Activated T-cell treated with anti-CD3 and anti-CD28 coated beads for 1 hour (primary cell): ENCODE data around the gene LIPG.

Experiments used
- DNase-seq: peaks from one replicate; pipeline ENCODE4 v3.0.0-alpha.2; 2020; ENCODE audit warnings: low read depth

LIPG gene

GRCh38 chr18:49612515-49613033, 50.7 kb downstream of the LIPG start:
- no peak for DNase-seq

DNA sequence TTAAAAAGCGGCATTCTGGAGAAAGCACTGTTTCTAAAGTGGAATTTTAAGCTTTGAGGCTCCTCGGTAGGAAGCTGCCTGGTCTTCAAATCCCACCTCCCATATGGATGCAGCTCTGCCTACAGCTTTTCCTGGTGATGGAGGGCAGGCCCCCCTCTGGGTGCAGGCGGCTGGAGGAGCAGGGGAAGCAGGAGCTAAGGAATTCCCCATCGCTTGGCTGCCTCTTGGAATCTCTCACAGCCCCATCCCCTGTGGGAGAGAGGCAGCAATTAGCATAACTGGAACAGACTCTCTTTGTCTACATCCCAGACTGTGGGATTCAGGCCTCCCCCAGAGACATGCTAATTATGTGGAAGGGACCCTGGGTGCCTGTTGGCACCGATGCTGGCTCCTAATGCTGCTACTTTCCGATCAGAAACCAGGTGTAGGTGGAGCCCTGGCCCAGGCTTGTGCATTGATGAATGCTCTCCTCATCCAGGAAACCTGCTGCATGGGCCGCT, 51.3 kb downstream of the LIPG start:
- DNase-seq = no peak

- no peak for DNase-seq
Observed at GRCh38 chr18:49613641-49614151, 51.8 kb downstream of the LIPG start.

GRCh38 chr18:49616618-49617328, 54.9 kb downstream of the LIPG start:
- no peak for DNase-seq

DNA sequence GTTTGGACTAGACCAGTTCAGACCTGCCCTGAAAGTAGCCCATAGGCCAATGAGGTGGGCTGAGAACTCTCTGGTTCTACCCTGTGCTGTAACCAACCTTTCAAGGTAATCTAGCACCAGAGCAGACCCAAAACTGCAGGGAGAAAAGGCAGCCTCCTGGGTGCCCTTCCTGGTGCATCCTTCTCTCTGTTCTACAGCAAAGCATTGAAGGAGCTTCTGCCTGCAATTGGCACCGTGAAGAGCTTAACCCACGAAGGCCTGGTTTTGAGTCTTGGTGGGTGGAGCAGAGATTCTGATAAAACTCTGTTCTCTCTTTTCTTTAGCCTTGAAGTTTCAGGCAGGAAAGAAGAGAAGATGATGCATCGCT, 55.5 kb downstream of the LIPG start:
- DNase-seq = no peak

DNA sequence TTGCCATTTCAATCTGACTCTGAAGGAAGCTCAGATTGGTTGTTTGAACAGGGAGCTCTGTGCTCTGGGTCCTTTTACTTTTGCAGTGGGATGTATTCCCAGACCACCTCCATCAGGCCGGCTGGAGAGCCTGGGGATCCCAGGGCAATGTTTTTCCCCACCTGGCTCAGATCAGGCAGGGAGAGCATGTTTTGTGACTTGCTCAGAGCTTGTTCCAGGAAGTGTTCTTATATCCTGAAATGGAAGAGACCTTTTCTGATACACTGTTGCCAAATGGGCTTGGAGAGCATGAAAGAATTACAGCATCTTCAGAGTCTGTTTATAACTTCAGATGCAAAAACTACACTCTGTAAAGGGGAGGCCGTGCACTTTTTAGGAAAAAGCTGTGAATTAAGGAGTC, 56.0 kb downstream of the LIPG start:
- no peak for DNase-seq

DNA sequence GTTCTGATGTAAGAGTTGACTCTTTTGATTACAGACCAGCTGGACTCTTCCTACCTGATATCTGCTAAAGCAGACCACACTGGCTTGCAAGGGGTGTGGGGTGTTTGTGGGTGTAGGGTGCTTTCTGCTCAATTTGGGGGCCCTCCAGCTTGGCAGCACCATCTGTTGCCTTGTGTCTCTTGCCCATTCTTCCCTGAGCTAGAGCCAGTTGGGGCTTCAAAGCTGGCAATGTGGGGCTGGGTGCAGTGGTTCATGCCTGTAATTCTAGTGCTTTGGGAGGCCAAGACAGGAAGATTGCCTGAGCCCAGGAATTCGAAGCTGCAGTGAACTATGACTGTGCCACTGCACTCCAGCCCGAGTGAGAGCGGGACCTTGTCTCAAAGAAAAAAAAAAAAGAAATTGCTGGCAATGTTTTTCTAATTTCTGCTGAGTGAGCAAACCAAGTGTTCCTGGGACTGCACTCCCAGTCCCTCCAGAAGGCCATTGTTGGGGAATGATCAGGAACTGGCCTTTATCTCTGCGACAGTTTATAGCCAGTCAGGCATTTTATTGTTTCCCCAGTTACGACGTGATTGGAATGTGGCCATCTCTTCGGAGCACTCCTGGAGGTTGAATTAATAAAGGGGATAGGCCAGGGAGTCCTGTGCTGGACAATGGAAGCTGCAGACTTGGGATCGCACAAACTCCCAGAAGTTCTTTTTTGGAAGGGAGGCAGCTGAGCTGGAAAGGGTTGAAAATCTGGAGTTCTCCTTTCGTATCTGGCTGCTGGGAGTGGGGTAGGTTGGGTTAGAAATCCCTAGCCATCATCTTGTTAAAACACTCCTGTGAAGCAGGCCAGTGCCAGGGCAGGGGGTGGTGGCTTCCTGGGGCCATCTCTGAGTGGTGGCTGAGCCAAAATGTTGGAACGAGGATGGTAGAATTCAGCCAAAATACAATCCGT, 57.2 kb downstream of the LIPG start:
- no peak for DNase-seq

DNA sequence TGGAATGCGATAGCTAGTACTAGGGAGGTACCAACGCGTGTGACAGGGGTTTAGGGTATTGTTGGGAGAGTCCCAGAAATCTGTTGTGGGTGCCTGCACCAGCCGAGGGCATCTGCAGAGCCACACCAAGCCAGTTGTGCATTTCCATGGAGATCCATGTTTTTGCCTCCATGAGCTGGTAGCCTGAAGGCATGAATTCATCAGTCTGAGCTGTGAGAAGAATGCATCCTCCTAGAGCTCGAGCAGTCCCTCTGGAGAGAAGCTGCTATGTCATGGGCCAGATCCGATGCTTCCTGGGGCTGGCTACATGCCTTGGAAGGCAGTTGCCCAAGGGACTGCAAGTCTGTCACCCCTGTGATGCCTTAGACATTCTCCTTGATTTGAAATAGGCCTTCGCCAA, 57.9 kb downstream of the LIPG start:
- no peak for DNase-seq

DNA sequence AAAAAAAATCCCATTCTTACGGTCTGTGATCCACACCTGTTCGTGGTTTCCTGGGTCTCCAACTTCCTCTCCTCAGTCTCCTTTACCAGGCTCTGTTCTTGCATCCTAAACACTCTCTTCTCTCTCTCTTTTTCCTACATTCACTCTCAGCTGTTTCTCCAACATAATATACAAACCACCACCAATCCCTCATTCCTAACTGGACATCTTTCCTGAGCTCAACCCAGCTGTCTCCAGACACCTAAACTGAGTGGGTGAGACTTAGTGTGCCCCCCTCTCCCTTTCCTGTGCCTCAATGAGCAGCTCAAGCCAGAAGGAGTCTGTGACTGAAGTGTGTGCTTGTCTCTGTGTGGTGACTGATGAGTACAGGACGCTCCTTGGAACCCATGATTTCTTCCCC, 59.4 kb downstream of the LIPG start:
- no peak for DNase-seq

- no peak for DNase-seq
Observed at GRCh38 chr18:49621717-49622351, 60.0 kb downstream of the LIPG start.

- no peak for DNase-seq
Observed at GRCh38 chr18:49623571-49623970, 61.7 kb downstream of the LIPG start.

DNA sequence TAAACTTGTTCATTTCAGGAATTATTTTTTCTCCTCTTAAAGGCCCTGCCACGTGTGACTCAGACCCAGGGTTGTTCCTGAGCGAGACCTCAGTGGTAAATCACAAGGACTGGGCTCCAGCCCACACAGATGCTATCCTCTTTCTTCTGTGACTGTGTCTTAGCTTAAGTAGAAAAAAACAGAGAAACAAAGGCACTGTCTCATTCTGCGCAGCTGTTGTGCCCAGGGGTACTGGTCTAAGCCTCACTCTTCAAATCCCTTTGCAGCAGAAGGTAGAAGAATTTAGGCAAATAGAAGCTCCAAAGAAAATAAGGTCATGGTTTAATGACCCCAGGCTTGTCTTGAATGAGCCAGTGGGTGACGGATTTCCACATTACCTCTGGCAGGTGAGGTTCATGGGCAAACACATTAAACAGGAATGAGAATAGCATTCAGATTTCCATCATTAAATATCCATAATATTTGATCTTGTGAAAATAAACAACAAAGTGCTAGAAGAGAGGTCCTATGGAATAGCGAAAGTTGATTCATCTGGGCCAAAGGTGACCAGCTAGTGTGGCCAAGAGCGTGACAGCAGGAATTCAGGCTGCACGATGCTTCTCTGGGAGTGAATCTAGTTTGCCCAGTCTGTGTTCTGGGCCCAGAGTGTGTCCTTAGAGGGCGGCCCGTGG, 63.3 kb downstream of the LIPG start:
- DNase-seq = no peak

GRCh38 chr18:49626842-49627467, 65.1 kb downstream of the LIPG start:
- no peak for DNase-seq

DNA sequence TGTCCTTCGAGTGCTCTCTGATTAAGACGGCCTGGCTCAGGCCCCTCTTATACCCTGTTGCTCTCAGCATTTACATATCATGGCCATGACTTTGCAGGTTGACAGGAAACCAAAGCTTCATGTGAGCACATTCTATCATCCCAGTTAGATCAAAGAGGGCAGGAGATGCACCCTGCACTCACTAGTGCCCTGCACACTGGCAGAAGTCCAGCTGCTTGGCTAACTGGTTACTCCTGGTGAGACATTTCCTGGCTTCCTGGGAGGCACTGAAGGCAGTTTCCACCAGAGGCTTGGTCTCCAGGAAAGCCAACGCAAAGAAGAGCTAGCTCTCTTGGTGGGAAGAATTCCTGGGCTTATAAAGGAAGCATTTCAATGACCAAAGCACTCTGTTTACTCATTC, 66.3 kb downstream of the LIPG start:
- no peak for DNase-seq

GRCh38 chr18:49628881-49629795, 67.3 kb downstream of the LIPG start:
- DNase-seq = no peak

- DNase-seq = no peak
Observed at GRCh38 chr18:49630246-49630699, 68.4 kb downstream of the LIPG start.

- no peak for DNase-seq
Observed at GRCh38 chr18:49631146-49631866, 69.4 kb downstream of the LIPG start.

GRCh38 chr18:49632588-49632987, 70.7 kb downstream of the LIPG start:
- DNase-seq = no peak

DNA sequence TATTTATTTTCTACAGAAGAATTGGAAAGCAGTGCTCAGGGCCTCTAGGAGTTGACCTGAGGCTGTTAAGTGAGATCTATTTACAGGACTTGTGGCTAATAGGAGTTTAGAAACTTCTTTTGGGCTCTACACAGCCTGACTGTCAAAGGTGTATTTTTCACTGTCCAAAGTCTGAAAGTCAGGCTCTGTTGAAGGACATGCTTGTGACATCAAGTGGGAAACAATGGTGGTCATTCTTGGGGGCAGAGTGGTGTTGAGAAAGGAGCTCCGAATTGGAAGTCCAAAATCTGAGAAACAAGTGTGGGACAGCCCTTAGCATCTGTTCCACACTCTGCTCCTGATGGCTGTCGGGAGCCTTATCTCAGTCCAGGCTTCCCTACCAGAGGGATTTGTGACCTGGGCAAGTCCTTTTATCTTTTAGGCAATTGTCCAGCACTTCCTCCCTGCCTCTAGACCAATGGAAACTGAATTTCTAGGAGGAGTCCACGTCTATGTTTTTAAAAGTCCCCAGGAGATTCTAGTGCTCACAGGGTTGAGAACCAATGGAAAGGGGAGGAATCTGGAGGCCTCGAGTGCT, 76.4 kb downstream of the LIPG start:
- no peak for DNase-seq
